D341Med (cell line): ENCODE results near the gene SERPINB13.

Experiments
- DNase-seq: peaks from one replicate; pipeline ENCODE4 v3.0.0; 2012; ENCODE audit warnings: low spot score

The SERPINB13 gene

GRCh38 chr18:63648241-63648640, 61.1 kb downstream of the SERPINB13 start:
- DNase-seq = no peak
